Renal pelvis (tissue), 4 donors: ENCODE measurements around the gene PRR29. TPM values are rescaled to one million over a fixed set of nuclear protein-coding genes. Genes with fewer than 3 reads are reported as not detected.

Experiments
- DNase-seq: peaks from one replicate; pipeline ENCODE4 v3.0.0-alpha.2; 2013
- polyA plus RNA-seq, 3 donors: library from polyadenylated mRNA; unstranded; fragments of 120-200 nt; gene quantifications; one replicate each; pipeline ENCODE4 v1.2.1, GENCODE V29; 2013; ENCODE audit not compliant: insufficient read length in 3 of 3

Gene PRR29
- polyA plus RNA-seq, 3 donors, result 4.2 to 4.8 (median 4.3) TPM

DNA sequence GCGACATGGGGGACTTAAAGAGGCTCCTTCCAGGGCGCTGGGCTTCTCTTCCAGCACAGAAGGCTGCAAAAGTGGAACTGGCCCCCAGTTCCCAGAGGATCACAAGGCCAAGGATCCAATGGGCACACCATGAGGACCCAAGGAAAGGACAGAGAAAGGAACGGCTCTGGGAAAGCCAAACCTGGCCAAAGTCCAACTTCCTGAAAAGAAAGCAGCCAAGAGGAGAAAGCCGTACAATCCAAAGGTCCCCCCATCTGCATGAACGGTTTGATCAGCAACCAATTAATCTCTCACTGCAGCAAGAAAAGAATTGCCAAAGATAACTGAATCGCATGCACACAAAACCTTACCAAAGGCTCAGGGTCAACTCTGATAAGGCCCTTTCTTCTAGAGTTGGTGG lies 42.1 kb downstream of the PRR29 start:
- DNase-seq, result no peak

DNA sequence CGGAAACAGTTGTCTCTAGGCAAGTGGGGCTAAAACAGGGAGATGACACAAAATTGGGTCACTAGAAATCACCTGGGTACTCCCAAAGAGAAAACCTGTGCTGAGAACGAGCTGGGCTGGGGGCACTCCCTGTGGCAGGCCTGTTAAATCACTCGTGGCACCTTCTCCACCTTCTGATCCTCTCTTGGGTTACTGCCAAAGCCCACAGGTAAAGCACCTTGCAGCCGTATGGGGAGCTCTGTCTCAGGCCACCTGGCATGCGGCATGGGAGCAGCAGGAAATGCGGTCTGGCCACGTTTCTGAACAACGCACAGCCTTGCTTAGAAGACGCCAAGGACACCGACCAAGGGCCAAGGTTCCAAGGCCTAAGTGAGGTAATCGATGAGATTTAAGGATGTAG lies 43.8 kb downstream of the PRR29 start:
- DNase-seq, result no peak

DNA sequence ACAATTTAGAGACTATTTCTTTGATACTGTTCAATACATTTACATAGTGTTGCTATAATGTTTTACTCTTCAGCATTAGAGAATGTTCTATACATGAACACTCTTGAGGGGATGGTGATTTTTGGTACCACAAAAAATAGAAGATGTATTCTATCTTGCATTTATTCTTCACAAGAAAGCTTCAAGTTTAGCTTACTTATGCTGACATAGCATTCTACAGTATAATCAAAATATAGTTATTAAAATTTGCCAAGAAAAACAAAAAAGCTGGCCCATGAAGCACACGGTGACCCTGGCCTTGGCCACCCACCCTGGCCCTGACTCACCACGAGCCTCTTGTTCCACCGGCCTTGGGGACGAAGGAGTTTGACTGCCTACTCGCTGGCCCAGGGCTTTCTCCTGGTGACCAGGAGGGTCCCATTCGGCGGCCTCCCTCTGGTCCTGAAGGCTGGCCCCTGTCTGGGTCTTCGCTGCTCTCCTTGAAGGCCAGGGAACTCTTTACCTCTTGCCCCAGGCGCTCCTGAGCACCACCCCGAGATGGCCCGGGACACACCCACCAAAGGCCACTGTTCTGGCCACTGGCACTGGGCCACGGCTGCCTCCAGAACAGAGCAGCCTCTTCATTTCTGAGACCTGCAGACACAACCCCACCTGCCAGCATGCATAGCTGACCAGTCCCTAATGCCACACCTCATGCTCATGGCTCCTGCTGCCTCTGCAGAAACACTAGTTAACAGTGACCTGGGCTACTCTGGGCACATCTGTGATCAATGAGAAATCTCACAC lies 44.7 kb downstream of the PRR29 start:
- no peak for DNase-seq

DNA sequence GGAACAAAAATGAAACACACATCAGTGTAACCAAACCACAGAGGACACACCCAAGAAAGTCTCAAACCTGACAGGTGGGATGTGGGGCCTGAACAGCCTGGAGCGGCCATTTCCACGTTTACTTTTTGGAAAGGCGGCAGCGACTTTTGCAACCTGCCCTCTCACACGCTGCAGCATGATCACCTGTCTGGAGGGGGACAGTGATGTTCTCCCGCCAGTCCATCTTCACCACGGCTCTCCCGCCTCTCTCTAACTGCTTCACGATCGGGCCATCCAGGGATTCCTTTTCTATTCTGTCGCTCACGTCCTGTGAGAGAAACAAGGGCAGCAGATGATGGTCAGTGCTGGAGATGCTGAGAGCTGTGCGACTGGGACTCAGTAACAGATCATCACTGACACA lies 47.0 kb downstream of the PRR29 start:
- no peak for DNase-seq

DNA sequence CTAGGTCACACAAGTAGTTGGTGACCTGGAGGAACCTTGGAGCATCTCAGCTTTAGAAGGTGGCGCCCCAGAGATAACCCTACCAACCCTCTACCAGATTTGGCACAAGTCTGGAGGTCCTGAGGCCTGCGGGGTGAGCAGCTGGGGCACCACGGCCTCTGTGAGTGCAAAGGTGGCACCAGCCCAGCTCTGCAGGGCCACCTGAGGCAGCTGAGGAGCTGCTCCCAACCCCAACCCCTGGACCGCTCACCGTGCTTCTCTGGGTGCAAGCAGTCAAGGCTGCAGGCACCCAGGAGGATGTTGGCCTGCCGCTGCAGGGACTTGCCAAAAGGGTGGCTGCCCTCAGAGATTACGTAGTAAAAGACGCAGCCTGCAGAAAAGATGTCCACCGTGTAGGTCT lies 50.7 kb downstream of the PRR29 start:
- DNase-seq, result no peak

DNA sequence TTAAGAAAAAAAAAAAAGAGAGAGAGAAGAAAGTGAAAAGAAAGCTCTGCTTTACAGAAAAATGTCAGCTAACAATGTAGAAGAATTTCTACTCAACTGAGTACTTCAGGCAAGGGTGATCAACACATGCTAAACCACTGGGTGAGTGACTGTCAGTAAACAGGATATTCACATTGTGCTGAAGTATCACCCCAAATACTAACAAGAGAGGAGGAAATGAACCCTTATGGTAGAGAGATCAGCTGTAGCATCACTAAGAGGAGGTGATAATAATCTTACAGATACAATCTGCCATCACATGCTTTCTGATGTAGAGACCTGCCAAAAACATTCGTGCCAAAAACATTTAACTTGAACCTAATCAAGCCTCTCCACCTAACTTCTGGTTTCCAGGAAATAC lies 53.0 kb downstream of the PRR29 start:
- no peak for DNase-seq

DNA sequence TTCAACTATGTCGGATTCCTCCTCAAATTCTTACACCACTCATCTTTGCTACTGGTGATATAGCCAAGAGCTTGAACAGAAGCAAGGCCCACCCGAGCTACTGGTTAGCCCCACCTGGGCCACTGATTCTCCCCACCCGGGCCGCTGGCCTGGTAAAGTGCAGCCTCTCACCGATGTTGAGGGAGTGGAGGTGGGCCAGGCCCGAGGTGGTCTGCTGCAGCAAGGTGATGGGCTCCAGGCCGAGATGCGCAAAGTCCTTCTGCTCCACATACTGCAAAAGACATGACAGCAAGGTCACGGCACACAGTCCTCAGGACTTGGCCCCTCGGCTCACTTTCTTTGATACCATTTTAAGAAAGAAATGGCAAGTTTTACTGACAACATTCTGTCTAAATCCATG lies 55.0 kb downstream of the PRR29 start:
- no peak for DNase-seq

Other genes with a start within 250 kb of the PRR29 start
- gene CCDC47, start 224.8 kb upstream of the PRR29 start, polyA plus RNA-seq, result 100 to 1,000 TPM in 2 of 3 donors, 10 to 100 TPM in 1; 87.7 to 116 (median 109) TPM
- gene DDX42, start 224.2 kb upstream of the PRR29 start, polyA plus RNA-seq, result 100 to 1,000 TPM; 158 to 225 (median 211) TPM
- 100 to 1,000 TPM; 170 to 203 (median 178) TPM for gene PSMC5, start 170.9 kb upstream of the PRR29 start, polyA plus RNA-seq
- gene FTSJ3, start 170.7 kb upstream of the PRR29 start, polyA plus RNA-seq, result 10 to 100 TPM; 66.9 to 75.2 (median 73.2) TPM
- gene SMARCD2, start 155.7 kb upstream of the PRR29 start, polyA plus RNA-seq, result 10 to 100 TPM; 58.1 to 60.5 (median 58.5) TPM
- gene CSH2, start 124.7 kb upstream of the PRR29 start, polyA plus RNA-seq, result under 1 TPM in 1 of 3 donors, not detected in 2; 0.10 TPM
- gene GH2, start 116.4 kb upstream of the PRR29 start, polyA plus RNA-seq, result not detected
- gene CSH1, start 101.8 kb upstream of the PRR29 start, polyA plus RNA-seq, result not detected
- not detected for gene CSHL1, start 87.1 kb upstream of the PRR29 start, polyA plus RNA-seq
- under 1 TPM in 1 of 3 donors, not detected in 2; 0.16 TPM for gene GH1, start 79.5 kb upstream of the PRR29 start, polyA plus RNA-seq
- gene CD79B, start 66.0 kb upstream of the PRR29 start, polyA plus RNA-seq, result 1 to 10 TPM; 1.8 to 3.1 (median 2.3) TPM
- gene SCN4A, start 25.4 kb upstream of the PRR29 start, polyA plus RNA-seq, result 1 to 10 TPM in 2 of 3 donors, under 1 TPM in 1; 0.71 to 1.2 (median 1.1) TPM
- gene ICAM2, start 22.3 kb downstream of the PRR29 start, polyA plus RNA-seq, result 10 to 100 TPM; 26.0 to 33.1 (median 28.8) TPM
- gene ERN1, start 131.8 kb downstream of the PRR29 start, polyA plus RNA-seq, result 1 to 10 TPM; 8.3 to 9.3 (median 8.7) TPM